ENCODE measurements around the gene TBC1D16. TPM values are rescaled to one million over a fixed set of nuclear protein-coding genes. Genes with fewer than 3 reads are reported as not detected.

Gene TBC1D16
- total and polyA plus RNA-seq, 5 experiments from 2014 or later, result 0.48 to 3.1 (median 0.89) TPM

DNA sequence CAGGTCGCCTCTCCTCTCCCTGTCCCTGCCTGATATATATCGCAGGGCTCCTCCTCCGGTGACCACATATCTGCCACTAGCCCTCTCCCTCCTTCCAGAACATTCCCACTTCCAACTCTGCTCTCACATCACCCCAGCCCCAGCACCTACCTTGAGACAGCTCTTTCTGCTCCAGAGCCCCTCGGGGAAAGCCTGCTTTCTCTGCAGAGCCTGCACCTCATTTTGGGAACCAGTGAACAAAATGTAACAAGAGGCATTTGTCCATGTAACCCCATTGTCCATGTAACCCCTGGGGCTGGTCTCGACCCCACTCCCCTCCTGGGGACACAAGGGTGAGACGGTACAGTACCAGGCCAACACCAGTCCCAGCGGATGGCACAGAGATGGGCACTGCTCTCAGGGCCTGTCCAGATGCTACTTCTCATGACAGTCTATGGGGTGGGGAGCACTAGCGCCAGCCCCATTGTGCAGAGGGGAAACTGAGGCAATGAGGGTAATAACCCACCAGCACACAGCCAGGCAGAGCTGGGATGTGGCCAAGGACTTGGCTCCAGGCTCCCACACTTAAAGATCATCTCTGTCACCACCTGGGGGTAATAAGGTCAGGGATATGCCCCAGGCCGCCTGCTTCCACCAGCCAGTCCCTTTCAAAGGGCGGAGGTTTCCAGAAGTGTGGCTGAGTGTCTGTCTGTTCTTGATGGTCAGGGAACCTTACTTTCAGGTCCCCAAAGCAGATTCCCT lies 42.9 kb downstream of the TBC1D16 start:
- Mint-ChIP-seq H3K27me3 (no peaks in the 10 kb centered on the region), H3K4me1 (peaks cover 24 to 66% (median 65%) of the 10 kb centered on the region in 4 donors), H3K27ac (peak overlapping the region; percentile 56 to 88 (median 82)), H3K9me3 (no peaks in the 10 kb centered on the region), H3K4me3 (peak overlapping the region; percentile 70 to 90 (median 80)), H3K36me3 (no peaks in the 10 kb centered on the region)
- DNase-seq (peak in 1 of 10 donors; percentile 52), ATAC-seq (no peak)
- POLR2A ChIA-PET, result interaction anchor here (0.8 to 1.7 kb wide), 8 partner anchors 11 to 252 kb away, joined by 3 to 9 read pairs (median 4); partner anchors contain the start of gene CBX8

DNA sequence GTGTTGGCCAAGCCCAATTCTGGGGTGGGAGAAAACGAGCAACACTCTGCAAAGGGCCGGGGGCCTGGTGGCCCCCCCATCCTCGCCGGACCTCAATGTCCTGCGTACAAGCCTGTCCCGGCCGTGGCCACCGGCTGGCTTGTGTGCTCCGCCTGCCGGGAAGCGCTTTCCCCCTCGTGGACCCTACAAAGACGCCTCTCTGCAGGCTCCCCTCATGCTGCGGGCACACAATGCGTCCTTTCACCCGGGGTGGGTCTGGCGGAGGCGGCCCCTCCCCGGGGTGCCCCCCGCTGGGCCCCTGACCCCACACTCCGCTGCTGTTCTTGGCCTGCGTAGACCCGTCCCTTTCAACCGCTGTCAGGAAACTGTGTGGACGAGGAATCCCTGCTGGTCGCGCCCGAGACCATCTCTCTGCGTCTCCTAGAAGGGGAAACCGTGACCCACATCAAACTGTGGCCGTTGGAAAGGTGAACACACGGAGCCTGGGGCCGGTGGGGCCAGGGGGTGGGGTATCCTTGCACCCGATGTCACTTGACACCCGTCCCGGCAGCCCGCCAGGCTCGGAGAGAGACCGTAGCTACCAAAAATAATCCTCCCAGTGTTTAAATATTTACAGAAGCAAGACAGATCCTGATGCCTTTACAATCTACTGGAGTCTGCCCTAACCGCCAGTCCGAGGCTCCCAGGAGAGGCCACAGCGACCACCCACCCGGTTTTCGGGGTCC lies 43.6 kb downstream of the TBC1D16 start:
- Mint-ChIP-seq H3K36me3 (no peaks in the 10 kb centered on the region), H3K4me1 (peaks cover 22 to 61% (median 58%) of the 10 kb centered on the region in 4 donors), H3K27me3 (no peaks in the 10 kb centered on the region), H3K27ac (peak overlapping the region; percentile 56 to 88 (median 82)), H3K9me3 (no peaks in the 10 kb centered on the region), H3K4me3 (peak overlapping the region; percentile 70 to 90 (median 80))
- DNase-seq, result peak in 1 of 10 donors; percentile 13
- peak in 1 of 2 donors; percentile 35 for ATAC-seq
- POLR2A ChIA-PET, result interaction anchor here (0.8 to 1.6 kb wide), 5 partner anchors 11 to 251 kb away, joined by 3 to 4 read pairs (median 4); partner anchors contain the start of genes CBX4 and CBX8

DNA sequence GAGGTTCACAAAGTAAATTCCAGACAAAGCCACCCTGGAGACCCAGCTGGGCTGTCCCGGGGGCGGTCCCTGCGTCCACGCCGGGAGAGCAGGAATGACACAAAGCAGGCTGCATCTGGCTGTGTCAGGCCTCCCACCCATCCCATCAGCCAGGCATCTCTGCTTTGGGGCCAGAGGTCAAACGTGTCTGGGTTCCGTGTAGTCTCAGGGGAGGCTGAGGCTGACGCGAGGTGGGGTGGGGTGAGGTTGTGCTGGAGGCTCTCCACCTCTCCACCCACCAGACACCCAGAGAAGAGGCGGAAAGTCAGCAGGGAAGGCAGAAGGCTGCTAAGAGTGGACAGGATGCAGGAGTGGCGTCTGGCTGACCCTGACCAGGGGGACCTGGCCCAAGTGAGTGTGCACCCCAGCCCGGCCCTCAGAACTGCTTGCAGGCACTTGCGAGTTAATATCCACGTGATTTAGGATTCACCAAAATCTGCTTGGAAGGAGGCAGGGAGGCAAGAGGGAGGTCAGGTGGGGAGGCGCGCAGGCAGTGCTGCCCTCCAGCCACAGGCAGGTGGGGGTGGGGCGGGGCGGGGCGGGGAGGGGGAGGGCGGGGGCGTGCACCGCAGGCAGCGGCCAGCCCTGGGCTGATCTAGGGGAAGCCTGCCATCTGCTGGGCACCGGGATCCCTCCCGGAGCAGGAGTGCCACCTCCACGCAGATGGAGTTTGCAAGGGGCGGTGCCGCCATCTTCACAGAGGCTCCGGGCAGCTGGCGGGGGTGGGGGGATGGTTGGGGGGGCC lies 44.3 kb downstream of the TBC1D16 start:
- ATAC-seq (peak; percentile 93 to 94), DNase-seq (peak; percentile 66 to 91 (median 80))
- Mint-ChIP-seq H3K9me3 (no peaks in the 10 kb centered on the region), H3K36me3 (no peaks in the 10 kb centered on the region), H3K27me3 (no peaks in the 10 kb centered on the region), H3K4me3 (peak overlapping the region; percentile 57 to 90 (median 78)), H3K4me1 (peaks cover 22 to 54% (median 51%) of the 10 kb centered on the region in 4 donors), H3K27ac (peak overlapping the region in 6 of 10 donors; percentile 61 to 88 (median 78))
- POLR2A ChIA-PET, result interaction anchor here (1.0 to 1.3 kb wide), 5 partner anchors 152 to 250 kb away, joined by 3 to 4 read pairs (median 4); partner anchors contain the start of genes CBX4 and CBX8

DNA sequence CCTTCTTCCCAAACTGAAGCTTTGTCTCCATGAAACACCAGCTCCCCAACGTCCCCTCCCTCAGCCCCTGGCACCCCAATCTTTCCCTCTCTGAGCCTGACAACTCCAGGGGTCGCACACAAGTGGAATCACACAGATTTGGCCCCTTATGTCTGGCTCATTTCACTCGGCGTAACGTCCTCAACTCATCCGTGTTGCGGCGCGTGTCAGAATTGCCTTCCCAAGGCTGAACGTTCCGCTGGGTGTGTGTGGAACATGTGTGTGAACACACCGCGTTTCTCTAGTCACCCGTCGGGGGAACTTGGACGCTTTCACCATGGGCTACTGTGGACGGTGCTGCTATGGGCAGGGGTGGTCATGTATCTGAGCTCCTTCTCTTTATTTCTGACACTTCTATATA lies 45.0 kb downstream of the TBC1D16 start:
- peaks cover 22 to 48% (median 44%) of the 10 kb centered on the region in 4 donors for H3K4me1 Mint-ChIP-seq
- ATAC-seq, result no peak
- no peaks in the 10 kb centered on the region for H3K36me3 Mint-ChIP-seq
- H3K4me3 Mint-ChIP-seq, result peak overlapping the region; percentile 48 to 86 (median 64)
- no peaks in the 10 kb centered on the region for H3K9me3 Mint-ChIP-seq
- DNase-seq, result no peak
- no peaks in the 10 kb centered on the region for H3K27me3 Mint-ChIP-seq
- POLR2A ChIA-PET, result interaction anchor here (1.0 to 1.2 kb wide), 2 partner anchors 152 to 183 kb away, joined by 3 read pairs; partner anchors contain the start of gene CBX4
- peak overlapping the region in 4 of 10 donors; percentile 24 to 78 (median 48) for H3K27ac Mint-ChIP-seq

DNA sequence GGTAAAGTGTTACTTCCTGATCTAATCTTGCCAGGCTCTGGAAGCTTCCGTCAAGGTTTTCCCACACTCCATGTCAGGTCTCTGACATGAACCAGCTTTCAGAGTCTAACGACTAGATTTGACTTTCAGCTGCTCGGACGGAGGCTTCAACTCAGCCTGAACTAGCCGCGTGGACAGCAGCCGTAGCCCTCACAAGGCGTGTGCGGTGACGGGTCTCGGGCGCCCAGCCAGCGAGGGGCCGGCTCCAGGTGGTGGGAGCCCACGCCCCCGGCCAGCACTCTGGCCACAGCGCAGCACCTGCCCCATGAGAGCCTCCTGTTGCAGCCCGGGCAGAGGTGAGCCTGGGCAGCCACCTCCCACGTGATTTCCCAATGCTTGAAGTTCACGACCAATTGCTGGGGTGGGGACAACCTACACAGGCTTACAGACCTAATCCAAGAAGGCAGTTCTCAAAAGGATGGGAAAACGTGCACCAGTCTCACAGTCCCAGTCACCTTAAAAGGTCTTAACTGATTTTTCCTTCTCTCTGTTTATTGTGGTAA lies 45.5 kb downstream of the TBC1D16 start:
- POLR2A ChIA-PET, result interaction anchor here (1.2 kb wide), 1 partner anchor 151 kb away, joined by 3 read pairs; the partner anchor contains the start of gene CBX4
- Mint-ChIP-seq H3K4me1 (peaks cover 22 to 47% (median 41%) of the 10 kb centered on the region in 4 donors), H3K9me3 (no peaks in the 10 kb centered on the region), H3K27ac (no peak overlapping the region), H3K27me3 (no peaks in the 10 kb centered on the region), H3K4me3 (peak overlapping the region in 3 of 10 donors; percentile 28 to 67 (median 57)), H3K36me3 (no peaks in the 10 kb centered on the region)
- no peak for ATAC-seq
- peak in 1 of 10 donors; percentile 19 for DNase-seq

DNA sequence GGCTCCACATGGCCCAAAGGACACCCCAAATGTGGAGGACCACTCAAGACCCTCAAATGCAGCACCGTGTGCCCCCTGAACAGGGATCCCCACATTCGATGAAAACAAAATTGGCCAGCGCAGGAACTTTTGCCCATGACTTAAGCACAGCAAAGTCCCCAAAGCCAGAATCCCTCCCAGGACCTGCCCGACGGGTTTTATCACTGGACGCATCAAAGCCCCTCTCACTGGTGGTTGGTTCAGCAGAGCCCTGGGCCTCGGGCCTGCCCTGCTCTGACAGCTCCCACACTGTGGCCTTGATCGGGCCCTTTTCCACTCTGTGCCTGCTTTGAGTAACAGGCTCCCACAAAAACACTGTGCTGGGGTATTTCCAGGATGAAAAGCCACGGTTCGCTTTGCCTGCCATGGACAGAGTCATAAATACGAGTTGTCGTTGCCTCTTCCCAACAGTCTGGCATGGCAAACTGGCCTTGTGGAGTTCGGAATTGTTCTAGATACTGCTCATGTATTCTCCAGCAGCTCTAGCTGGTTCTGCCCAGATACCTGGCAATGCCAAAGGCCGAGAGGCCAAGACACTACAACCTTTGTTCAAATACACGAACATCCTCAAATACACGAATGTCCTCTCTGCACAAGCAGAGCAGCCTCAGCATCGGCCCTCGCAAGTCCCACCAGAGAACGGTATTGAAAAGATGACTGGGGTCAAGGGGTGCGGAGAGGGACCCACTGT lies 46.4 kb downstream of the TBC1D16 start:
- Mint-ChIP-seq H3K4me3 (peak overlapping the region in 2 of 10 donors; percentile 18 to 22), H3K9me3 (no peaks in the 10 kb centered on the region), H3K27ac (peak overlapping the region in 1 of 10 donors; percentile 38), H3K36me3 (no peaks in the 10 kb centered on the region), H3K27me3 (no peaks in the 10 kb centered on the region), H3K4me1 (peaks cover 22 to 47% (median 36%) of the 10 kb centered on the region in 4 donors)
- POLR2A ChIA-PET, result no interaction called here
- peak in 1 of 10 donors; percentile 56 for DNase-seq
- no peak for ATAC-seq

DNA sequence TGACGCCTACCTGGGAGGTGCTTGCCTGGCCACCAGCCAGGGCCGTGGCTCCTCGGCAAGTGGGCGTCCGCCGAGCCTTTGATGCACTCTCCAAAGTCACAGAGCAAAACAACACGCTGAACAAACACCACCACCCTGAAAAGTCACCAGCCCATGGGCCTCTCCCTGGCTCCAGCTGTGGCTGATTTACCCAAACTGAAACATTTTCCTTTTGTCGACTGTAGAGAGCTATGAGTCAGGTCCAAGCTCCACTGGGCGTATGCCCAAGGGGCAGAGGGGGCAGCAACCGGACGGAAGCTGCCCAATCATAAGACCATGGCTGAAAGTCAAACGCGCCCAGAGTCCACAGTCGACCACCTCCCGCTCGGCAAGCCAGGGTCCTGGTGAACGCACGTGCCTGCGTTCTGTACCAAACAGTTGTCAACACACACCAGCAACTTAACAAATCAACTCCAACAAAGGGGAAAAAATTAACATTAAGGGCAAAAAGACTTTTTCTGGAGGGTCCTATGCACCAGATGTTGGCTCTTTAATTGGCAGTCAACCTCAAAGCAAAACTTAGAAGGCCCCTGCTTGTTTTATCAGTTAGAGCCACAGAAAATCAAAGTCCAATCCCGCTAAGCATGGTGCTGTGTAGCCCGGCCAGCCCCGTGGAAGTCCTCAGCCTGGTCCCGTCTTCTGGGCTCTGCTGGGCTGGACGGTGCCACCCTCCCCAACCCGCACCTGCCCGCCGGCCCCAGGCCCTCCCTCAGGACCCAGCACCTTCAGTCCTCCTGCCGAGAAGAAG lies 47.3 kb downstream of the TBC1D16 start:
- Mint-ChIP-seq H3K4me3 (peak overlapping the region in 1 of 10 donors; percentile 41), H3K4me1 (peaks cover 22 to 44% (median 28%) of the 10 kb centered on the region in 4 donors), H3K9me3 (no peaks in the 10 kb centered on the region), H3K27me3 (no peaks in the 10 kb centered on the region), H3K36me3 (no peaks in the 10 kb centered on the region), H3K27ac (peak overlapping the region in 4 of 10 donors; percentile 52 to 76 (median 54))
- POLR2A ChIA-PET, result interaction anchor here (1.3 kb wide), 1 partner anchor 9 kb away, joined by 4 read pairs; no protein-coding TSS in a partner anchor
- ATAC-seq, result peak in 1 of 2 donors; percentile 24
- DNase-seq, result peak in 4 of 10 donors; percentile 15 to 44 (median 30)

DNA sequence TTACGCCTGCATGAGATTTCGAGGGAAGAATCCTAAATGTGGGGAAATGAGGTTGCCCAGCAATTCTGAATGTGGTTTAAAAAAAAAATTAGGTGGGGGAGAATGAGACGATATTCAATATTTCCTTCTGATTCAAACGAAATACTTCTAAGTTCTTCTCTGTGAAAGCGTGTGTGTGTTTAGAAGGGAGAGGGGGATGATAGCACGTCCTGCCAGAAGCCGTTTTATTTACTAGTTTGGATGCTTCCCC lies 47.8 kb downstream of the TBC1D16 start:
- POLR2A ChIA-PET, result interaction anchor here (1.3 kb wide), 1 partner anchor 10 kb away, joined by 4 read pairs; no protein-coding TSS in a partner anchor
- Mint-ChIP-seq H3K9me3 (no peaks in the 10 kb centered on the region), H3K36me3 (no peaks in the 10 kb centered on the region), H3K27ac (peak overlapping the region in 1 of 10 donors; percentile 55), H3K4me3 (peak overlapping the region in 1 of 10 donors; percentile 41), H3K27me3 (no peaks in the 10 kb centered on the region), H3K4me1 (peaks cover 18 to 39% (median 23%) of the 10 kb centered on the region in 4 donors)
- DNase-seq (no peak), ATAC-seq (no peak)

DNA sequence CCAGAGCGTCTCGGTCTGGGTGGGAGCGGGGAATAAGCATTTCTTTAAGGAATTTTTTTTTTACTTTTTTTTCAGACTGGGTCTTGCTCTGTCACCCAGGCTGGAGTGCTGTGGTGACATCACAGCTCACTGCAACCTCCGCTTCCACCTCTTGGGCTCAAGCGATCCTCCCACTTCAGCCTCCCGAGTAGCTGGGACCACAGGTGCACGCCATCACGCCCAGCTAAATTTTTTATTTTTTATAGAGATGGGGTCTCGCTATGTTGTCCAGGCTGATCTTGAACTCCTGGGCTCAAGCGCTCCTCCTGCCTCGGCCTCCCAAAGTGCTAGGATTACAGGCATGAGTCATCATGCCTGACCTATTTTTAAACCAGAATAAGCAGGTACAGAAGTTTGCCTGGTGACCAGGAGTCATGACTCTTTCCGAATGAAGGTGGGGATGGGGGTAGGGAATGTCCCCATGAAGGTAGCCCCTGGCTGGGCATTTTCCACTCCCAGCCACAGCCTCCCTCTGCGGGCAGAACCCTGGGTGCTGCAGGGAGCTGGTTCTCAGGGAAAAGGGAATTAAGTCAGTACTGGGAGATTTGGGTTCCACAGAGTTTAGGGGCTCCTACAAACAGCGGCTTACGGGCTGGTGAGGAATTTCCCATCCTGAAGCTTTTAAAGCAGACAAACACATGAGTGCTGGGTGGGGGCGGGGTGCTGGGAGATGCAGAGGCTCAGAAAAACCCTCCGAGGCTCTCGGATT lies 48.3 kb downstream of the TBC1D16 start:
- ATAC-seq (no peak), DNase-seq (no peak)
- Mint-ChIP-seq H3K4me3 (no peak overlapping the region), H3K4me1 (peaks cover 13 to 34% (median 18%) of the 10 kb centered on the region in 4 donors), H3K9me3 (no peaks in the 10 kb centered on the region), H3K36me3 (no peaks in the 10 kb centered on the region), H3K27ac (peak overlapping the region in 1 of 10 donors; percentile 37), H3K27me3 (no peaks in the 10 kb centered on the region)
- POLR2A ChIA-PET, result interaction anchor here (1.3 kb wide), 1 partner anchor 10 kb away, joined by 4 read pairs; no protein-coding TSS in a partner anchor

DNA sequence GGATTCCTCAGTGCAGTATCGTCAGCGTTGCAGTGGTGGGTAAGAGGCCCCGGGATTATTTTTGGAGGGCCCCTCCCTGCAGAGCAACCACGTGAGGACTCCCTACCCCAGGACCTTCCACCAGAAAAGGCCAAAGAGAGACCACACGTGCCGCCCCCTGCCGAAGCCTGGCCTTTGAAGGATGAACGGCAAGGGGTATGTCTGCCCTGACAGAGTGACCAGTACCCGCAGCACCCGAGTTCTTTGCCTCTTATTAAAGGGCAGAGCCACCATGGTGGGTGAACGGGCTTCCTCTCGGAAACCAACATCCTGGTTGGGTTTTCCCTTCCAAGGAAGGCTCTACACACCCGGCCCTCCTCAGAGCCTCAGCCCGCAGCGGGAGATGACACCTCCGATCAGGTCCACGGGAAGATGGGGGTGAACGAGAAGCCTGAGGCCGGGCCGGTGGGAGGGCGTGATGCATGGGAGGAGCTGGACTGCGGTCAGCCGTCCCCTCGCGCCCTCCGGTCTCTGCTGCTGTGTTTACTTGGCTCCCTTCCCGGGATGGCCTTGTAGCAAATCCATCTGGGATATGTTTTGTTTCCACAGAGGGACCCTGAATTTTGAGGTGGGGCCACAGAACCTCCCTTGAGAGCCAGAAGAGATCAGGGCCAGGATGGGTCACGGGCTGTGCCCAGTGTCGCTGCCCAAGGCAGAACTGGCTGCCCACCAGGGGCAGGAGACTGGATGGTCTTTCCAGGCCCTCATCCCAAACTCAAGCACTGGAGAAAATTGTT lies 49.1 kb downstream of the TBC1D16 start:
- POLR2A ChIA-PET, result no interaction called here
- no peaks in the 10 kb centered on the region for H3K36me3 Mint-ChIP-seq

More for the DNA sequence above, 49.1 kb downstream of the TBC1D16 start:
- Mint-ChIP-seq H3K9me3 (no peaks in the 10 kb centered on the region), H3K27ac (no peak overlapping the region), H3K27me3 (no peaks in the 10 kb centered on the region), H3K4me3 (no peak overlapping the region), H3K4me1 (peaks cover 11 to 30% (median 15%) of the 10 kb centered on the region in 4 donors)
- no peak for DNase-seq
- ATAC-seq, result no peak

Measured in naive thymus-derived CD8-positive, alpha-beta T cell (primary cell).